ENCODE measurements around the gene RBMS3. TPM values are rescaled to one million over a fixed set of nuclear protein-coding genes. Genes with fewer than 3 reads are reported as not detected.

RBMS3 gene
- total RNA-seq, 6 donors from 2014 or later = 39.8 to 102 (median 57.2) TPM

DNA sequence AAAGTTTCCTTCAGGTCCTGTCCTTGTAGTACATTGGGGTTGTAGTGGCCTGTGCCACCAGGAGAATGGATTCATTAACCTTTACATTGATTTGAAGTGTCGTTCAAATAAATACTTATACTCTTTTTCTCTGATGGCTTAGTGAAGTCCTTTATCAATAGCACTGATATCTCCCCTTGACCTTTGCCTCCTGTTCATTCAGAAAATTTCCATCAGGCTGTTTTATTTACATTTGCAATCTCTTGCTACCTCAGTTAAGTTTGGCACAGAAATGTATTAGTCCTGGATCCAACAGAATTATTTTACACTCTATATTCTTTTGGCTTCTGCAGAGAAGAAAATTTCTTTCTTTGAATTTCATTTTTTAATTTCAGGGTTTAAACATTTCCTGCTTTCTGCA, 497.0 kb downstream of the RBMS3 start:
- WGBS, 2 donors = 71 to 78% methylated on average over 1 of the region's 1 CpG
- H3K4me3 ChIP-seq = no peak overlapping the region
- no peak for ATAC-seq (ENCODE audit: low FRiP score in 2 of 2)

GRCh38 chr3:29789686-29790085, 508.8 kb downstream of the RBMS3 start:
- Histone ChIP-seq H3K27me3 (no peaks in the 10 kb centered on the region), H3K27ac (no peak overlapping the region), H3K36me3 (no peaks in the 10 kb centered on the region), H3K4me3 (no peak overlapping the region), H3K9me3 (no peaks in the 10 kb centered on the region), H3K4me1 (no peaks in the 10 kb centered on the region)
- 91 to 92% methylated on average over 1 of the region's 1 CpG for WGBS, 2 donors
- DNase-seq (no peak), ATAC-seq (ENCODE audit: low FRiP score in 2 of 2) (no peak)
- no peak for TF ChIP-seq POLR2A (IDR thresholded peaks at IDR 0.05)
- TF ChIP-seq, protein P1, sequence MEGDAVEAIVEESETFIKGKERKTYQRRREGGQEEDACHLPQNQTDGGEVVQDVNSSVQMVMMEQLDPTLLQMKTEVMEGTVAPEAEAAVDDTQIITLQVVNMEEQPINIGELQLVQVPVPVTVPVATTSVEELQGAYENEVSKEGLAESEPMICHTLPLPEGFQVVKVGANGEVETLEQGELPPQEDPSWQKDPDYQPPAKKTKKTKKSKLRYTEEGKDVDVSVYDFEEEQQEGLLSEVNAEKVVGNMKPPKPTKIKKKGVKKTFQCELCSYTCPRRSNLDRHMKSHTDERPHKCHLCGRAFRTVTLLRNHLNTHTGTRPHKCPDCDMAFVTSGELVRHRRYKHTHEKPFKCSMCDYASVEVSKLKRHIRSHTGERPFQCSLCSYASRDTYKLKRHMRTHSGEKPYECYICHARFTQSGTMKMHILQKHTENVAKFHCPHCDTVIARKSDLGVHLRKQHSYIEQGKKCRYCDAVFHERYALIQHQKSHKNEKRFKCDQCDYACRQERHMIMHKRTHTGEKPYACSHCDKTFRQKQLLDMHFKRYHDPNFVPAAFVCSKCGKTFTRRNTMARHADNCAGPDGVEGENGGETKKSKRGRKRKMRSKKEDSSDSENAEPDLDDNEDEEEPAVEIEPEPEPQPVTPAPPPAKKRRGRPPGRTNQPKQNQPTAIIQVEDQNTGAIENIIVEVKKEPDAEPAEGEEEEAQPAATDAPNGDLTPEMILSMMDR (IDR thresholded peaks at IDR 0.05) = no peak
- no peak for TF ChIP-seq EP300 (IDR thresholded peaks at IDR 0.05)
- TF ChIP-seq POLR2AphosphoS5 (IDR thresholded peaks at IDR 0.05) = no peak

More for the DNA sequence above, 497.0 kb downstream of the RBMS3 start:
- Histone ChIP-seq H3K27me3 (no peaks in the 10 kb centered on the region), H3K9me3 (peaks cover 0 to 4% (median 0%) of the 10 kb centered on the region in 4 donors), H3K36me3 (no peaks in the 10 kb centered on the region), H3K27ac (no peak overlapping the region), H3K4me1 (no peaks in the 10 kb centered on the region)
- TF ChIP-seq EP300 (IDR thresholded peaks at IDR 0.05) = no peak
- no peak for TF ChIP-seq POLR2A (IDR thresholded peaks at IDR 0.05)
- TF ChIP-seq POLR2AphosphoS5 (IDR thresholded peaks at IDR 0.05) = no peak
- TF ChIP-seq, protein P1 (IDR thresholded peaks at IDR 0.05) = no peak
- DNase-seq = no peak

- WGBS, 2 donors = 93 to 95% methylated on average over 8 of the region's 8 CpGs
- no peak overlapping the region for H3K27ac ChIP-seq
- TF ChIP-seq, protein P1 (IDR thresholded peaks at IDR 0.05) = no peak
- TF ChIP-seq EP300 (IDR thresholded peaks at IDR 0.05) (no peak), POLR2A (IDR thresholded peaks at IDR 0.05) (no peak), POLR2AphosphoS5 (IDR thresholded peaks at IDR 0.05) (no peak)
- no peaks in the 10 kb centered on the region for H3K9me3 ChIP-seq
- H3K4me1 ChIP-seq = no peaks in the 10 kb centered on the region
- H3K4me3 ChIP-seq = no peak overlapping the region
- H3K27me3 ChIP-seq = no peaks in the 10 kb centered on the region
- ATAC-seq (ENCODE audit: low FRiP score in 2 of 2) (no peak), DNase-seq (no peak)
- H3K36me3 ChIP-seq = no peaks in the 10 kb centered on the region
Observed at GRCh38 chr3:29796808-29797207, 515.9 kb downstream of the RBMS3 start.

- no peak for ATAC-seq (ENCODE audit: low FRiP score in 2 of 2)
- Histone ChIP-seq H3K9me3 (no peaks in the 10 kb centered on the region), H3K4me1 (no peaks in the 10 kb centered on the region)
Observed at GRCh38 chr3:29802057-29802456, 521.2 kb downstream of the RBMS3 start.

DNA sequence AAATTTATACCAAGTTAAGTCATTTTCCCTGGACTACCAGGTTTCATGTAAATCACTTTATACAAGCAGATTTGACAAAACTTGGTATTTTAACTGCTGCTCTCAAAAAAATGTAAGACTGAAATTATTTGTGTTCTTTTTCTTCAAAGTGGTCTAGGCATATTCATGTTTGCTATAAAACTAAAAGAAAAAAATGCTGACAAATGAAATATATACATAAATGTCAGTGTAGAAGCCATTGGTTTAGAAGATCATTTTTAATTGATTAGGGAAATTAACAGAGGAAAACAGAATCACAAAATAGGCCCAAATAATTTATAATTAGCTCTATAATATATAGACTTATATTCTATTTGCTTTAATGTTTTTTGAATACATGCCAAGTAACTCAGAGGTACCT, 523.2 kb downstream of the RBMS3 start:
- no peak for DNase-seq
- H3K36me3 ChIP-seq = no peaks in the 10 kb centered on the region
- TF ChIP-seq, protein P1 (IDR thresholded peaks at IDR 0.05) = no peak
- TF ChIP-seq POLR2A (IDR thresholded peaks at IDR 0.05) = no peak
- TF ChIP-seq POLR2AphosphoS5 (IDR thresholded peaks at IDR 0.05) = no peak
- no peaks in the 10 kb centered on the region for H3K9me3 ChIP-seq
- no peak overlapping the region for H3K4me3 ChIP-seq
- H3K4me1 ChIP-seq = no peaks in the 10 kb centered on the region
- no peaks in the 10 kb centered on the region for H3K27me3 ChIP-seq
- no peak overlapping the region for H3K27ac ChIP-seq
- ATAC-seq (ENCODE audit: low FRiP score in 2 of 2) = no peak

More at GRCh38 chr3:29802057-29802456, 521.2 kb downstream of the RBMS3 start:
- Histone ChIP-seq H3K36me3 (no peaks in the 10 kb centered on the region), H3K27ac (no peak overlapping the region), H3K27me3 (no peaks in the 10 kb centered on the region), H3K4me3 (no peak overlapping the region)
- DNase-seq = no peak
- 81% methylated on average over 4 of the region's 4 CpGs for WGBS, 2 donors
- TF ChIP-seq POLR2AphosphoS5 (IDR thresholded peaks at IDR 0.05) (no peak), EP300 (IDR thresholded peaks at IDR 0.05) (no peak), POLR2A (IDR thresholded peaks at IDR 0.05) (no peak)
- TF ChIP-seq, protein P1 (IDR thresholded peaks at IDR 0.05) = no peak

Data from upper lobe of left lung (tissue), 6 donors.